Activated CD4-positive, alpha-beta T cell treated with anti-CD3 and anti-CD28 coated beads, Interleukin-2, amount 50 U/mL, for 4 hours (primary cell): Measurements from ENCODE around the gene SYT13.

Source experiments
- DNase-seq, 2 experiments: peaks; one replicate each; pipeline ENCODE4 v3.0.0-alpha.2; 2020

SYT13 gene

DNA sequence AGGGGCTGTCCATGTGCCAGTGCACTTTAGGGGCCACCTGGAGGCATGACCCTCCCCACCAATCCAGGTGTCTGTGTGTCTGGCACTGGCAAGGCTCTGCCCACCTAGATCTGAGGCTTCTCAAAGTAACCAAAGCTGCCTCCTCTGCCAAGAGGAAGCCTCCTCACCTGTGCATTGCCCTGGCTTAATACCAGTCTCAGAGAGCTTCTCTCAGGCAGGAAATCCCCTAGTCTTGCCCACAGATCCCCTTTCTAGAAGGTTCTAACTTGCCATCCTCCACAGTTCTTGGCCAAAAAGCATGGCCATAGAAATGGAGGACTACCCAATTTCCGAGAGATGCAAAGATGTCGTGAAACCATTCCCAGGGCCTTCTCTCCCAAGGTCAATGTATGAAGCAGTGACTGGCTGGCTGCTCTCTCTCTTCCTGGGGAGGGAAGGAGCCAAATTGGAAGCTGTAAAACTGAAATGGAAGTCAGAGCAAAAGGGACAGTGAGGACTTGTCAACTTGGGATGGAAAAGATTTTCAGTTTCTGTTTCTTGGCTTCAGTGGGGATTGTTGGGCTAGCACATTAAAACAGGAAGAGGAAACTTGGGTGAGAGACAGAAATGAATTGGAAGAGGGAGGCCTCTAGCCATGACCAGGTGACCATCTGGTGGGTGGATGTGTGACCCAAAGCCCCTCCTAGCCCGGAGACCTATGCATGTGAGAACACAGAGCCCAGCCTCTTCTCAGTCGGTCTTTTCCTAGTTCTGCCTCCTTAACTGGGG, 70.9 kb downstream of the SYT13 start:
- no peak for DNase-seq

DNA sequence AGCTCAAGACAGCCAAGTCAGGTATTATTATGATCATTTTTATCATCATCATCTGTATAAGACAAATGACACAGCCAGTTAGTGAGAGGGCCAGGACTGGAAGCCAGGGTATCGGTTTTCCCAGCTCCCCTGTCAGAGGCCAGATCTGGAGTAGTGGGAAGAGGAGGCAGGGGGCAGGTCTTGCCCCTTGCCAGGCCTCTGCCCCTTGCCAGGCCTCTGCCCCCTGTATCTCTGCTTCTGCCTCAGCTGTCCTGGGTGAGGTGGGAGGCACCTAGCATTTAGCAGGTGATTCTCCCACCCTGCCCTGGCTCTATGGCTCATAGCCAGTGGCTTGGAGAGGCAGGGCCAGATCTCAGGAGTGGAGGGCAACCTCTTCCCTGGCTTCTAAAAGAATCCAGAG, 72.4 kb downstream of the SYT13 start:
- no peak for DNase-seq

DNA sequence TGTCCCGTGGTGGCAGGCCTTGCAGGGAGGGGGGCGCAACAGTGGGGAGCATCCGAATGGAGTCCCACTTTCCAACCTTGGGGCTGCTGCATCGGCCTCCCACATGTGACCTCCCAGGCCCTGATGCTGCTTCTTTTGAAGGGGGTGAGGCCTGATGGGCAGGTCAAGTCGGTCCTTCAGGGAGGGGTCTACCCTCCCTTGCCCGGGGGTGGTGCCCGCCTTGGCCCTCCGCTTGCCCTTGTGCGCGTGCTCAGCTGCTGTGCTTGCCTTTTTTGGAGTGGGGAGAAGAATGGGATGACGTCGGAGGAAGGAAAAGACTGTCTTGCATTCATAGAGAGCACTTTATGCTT, 72.8 kb downstream of the SYT13 start:
- DNase-seq, result no peak

DNA sequence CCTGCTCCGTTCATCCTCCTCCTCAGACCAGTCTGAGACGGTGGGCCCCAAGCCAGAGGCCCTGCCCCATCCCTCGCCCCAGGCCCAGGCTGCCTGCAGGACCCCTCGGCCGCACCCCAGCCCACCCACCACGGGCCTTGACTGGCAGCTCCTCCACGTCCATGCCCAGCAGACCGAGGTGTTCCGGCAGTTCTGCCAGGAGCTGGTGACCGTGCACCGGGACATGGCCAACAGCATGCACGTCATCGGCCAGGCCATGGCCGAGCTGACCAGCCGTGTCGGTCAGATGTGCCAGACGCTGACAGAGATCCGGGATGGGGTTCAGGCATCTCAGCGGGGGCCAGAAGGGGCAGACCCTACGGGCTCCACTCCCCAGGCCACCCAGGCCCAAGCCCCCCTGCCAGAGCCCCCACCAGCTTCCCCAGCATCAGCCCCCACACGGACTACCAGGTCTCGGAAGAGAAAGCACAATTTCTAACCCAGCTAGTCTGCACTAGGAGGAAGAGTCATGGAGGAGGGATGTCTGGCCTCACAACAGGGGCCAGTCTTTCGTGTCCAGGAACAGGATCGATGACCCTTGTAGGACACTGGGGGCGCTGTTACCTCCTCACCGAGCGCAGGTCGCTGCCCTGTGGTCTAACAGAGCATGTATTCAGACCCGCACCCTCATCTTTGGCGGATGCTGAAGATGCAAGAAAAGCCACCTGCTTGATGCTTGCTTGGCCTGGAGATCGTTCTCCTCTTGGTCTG, 73.4 kb downstream of the SYT13 start:
- no peak for DNase-seq

DNA sequence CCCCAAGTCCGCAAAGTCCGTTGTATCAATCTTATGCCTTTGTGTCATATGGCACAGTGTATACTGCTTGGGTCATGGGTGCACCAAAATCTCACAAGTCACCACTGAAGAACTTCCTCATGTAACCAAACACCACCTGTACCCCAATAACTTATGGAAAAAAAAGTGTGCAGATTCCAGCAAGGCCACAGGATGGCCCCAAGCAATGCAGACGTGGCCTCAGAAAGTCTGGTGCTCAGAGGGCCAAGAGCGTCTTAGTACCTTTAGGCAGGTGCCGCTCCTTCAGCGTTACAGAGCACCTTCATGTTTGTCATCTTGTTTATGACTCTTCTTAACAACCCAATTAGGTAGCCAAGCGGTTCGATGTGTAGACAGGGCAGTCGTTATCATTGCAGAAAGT, 74.4 kb downstream of the SYT13 start:
- DNase-seq, result no peak

DNA sequence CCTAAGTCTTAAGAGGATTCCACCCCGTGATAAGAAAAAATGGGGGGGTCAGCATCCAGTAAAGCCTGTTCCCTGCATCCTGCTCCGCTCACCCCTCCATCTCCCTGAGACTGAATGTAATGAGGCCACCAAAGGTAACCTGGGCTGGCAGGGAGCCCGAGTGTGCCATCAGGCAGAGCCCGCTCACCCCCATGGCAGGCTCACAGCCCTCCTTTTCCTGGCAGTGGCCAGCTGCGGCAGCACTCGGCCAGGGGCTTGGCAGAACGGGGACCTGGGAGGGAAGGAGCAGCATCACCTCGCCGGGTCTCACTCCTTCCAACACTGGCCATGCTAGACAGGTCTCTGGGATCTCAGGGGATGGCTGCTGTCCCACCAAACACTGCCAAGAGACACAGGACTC, 75.3 kb downstream of the SYT13 start:
- no peak for DNase-seq

DNA sequence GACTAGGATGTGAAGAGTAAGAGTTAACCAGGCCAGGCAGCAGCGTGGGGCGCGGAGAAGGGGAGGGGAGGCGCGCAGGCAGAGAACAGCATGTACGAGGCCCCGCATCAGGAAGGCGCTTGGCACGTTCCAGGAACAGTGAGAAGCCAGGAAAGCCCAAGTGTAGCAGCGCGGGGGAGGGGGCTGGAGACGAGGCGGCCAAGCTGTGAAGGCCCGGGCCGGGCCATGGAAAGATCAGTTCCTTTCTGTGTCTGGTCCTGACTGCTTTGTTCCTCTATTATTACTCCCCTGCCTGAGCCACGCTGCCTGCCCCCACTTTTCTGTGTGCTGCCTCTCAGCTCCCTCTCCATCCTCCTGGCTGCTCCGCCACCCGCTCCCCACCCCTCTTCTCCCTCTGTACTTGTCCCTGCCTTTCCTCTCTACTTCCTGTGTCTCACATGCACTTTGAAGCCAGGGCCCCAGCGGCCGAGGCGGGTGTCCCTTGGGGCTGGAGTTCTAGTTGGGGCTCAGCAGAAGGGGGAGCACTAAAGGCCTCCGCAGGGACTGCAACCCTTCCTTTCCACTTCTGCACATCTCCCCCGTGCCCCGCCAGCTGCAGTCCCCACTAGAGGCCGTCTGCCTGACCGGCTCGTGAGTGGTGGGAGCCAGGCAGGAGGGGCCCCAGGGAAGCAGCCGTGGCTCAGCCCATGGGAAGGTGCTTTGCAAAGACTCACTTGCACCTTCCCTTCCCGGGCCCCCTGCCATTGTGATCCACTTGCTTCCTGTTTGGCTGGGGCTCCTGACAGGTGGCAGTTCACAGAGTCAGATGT, 76.0 kb downstream of the SYT13 start:
- DNase-seq, result no peak

DNA sequence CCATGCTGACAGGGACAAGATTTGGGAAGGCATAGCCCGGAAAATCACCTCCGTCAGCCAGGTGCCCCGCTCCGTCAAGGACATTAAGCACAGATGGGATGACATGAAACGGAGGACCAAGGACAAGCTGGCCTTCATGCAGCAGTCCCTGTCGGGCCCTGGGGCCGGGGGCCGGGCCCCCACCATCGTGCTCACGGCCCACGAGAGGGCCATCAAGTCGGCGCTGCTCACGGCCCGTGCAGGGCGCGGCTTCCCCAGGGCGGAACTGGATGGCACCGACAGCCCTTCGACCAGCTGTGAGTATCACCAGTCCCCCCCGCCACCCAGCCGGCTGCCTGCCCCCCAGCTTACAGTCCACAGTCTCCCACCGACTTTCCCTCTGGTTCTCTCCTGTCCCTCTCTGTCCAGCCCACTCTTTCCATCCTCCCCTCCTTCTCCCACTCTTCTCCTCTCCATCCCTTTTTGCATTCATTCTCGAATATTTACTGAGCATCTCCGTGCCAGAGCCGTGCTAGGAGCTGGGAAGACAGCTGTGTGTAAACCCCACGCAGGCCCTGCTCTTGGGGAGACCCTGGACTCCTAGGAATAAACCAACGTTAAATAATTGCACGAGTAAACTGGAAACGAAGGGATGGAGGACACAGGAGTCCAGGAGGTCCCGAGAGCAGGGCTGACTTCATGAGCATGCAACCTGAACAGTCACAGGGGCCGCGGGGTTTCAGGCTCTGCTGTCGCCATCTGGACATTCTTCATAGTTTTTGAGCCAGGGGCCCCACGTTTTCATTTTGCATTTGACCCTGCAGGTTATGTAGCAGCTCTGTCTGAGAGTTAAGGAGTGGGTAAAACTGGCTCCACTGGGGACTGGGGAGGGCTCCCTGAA, 76.9 kb downstream of the SYT13 start:
- no peak for DNase-seq

DNA sequence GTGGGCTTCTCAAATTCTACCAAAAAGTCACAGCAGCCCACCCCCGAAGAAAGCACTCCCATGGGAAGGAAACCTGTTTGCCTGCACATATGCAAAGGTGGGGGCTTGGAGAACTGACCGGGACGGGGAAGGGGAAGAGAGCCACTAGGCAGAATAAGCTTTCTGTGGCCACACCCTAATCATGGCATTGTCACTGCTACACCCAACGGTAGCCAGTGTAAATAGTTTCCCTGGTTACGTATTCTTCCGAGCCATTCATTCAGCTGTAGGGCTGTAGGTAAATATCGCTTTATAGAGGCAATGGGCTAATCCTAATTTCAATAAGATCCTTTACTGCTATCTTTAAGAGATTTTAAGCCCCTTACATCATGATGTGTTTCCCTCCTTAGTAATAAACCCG, 78.0 kb downstream of the SYT13 start:
- no peak for DNase-seq

DNA sequence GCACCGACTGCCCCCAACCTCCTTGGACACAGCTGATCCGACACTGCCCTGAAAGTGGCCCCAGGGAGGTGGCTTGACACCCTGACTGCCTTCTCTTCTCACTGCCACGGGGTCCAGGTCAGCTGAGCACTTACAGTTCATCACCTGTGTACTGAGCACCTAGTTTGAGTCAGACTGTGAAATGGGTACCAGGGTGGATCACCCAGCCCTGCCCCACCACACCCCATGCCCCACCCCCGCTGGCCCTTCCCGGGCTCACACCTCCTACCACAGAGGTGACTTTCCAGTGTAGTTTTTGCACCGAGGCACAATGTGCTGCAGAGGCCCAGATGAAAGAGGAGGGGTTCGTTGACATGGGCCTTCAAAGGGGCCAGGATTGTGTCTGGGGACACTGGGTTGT, 80.2 kb downstream of the SYT13 start:
- DNase-seq, result no peak

DNA sequence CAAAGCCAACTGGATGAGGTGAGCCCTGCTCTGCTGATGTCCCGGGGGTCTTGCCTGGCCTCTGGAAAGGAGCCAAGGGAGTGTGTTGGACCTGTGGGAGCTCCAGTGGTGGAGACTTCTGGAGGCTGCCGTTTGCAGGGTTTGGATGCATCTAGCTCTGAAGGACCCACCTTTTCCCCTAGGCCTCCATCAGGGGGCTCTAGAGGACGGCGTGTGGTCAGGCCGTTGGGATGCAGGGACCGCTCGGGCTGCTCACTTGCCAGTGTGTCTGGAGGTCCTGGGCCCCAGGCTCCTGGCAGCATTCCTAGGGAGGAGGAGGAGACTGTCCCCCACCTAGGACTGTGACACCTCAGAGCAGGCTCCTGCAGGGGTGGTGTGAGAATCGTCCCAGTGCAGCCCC, 81.4 kb downstream of the SYT13 start:
- DNase-seq, result no peak

DNA sequence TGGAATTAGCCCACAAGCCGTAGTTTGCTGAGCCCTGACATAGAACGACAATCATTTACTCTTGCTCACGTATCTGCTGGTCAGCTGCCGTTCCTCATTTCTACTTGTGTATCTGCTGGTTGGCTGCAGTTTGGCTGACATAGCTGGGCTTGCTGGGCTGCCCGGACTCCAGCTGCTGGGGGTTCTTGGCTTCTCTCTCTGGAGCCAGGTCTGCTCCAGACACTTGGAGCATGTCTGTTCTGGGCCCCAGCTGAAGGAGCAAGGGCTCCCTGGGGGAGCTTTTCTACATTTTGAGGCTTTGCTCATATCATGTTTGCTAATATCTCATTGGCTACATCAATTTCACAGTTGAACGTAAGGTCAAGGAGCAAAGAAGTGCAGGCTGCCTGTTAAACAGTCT, 92.4 kb downstream of the SYT13 start:
- DNase-seq, result no peak
